Endodermal cell (in vitro differentiated cells): ENCODE measurements around the gene BSCL2. TPM values are rescaled to one million over a fixed set of nuclear protein-coding genes. Genes with fewer than 3 reads are reported as not detected.

Experiments used
- DNase-seq: peaks from one replicate; pipeline ENCODE4 v3.0.0-alpha.2; 2017
- H3K27ac ChIP-seq: 2 replicates; pipeline ENCODE4 v1.5.1; 2013; ENCODE audit warnings: mild to moderate bottlenecking, low read depth, low read length, moderate library complexity
- H3K27me3 ChIP-seq: 2 replicates; pipeline ENCODE4 v1.6.1; 2013; ENCODE audit warnings: mild to moderate bottlenecking, low read length, moderate library complexity; ENCODE audit not compliant: insufficient read depth, control insufficient read depth, poor library complexity, severe bottlenecking
- H3K36me3 ChIP-seq: 2 replicates; pipeline ENCODE4 v1.7.0; 2013; ENCODE audit warnings: mild to moderate bottlenecking, low read length, moderate library complexity; ENCODE audit not compliant: control insufficient read depth, insufficient read depth
- H3K4me1 ChIP-seq: one replicate; pipeline ENCODE4 v1.7.0; 2013; ENCODE audit warnings: low read length; ENCODE audit not compliant: control insufficient read depth, insufficient read depth
- H3K4me3 ChIP-seq: 2 replicates; pipeline ENCODE4 v1.5.1; 2013; ENCODE audit warnings: mild to moderate bottlenecking, low read length, moderate library complexity
- H3K9ac ChIP-seq: 2 replicates; pipeline ENCODE4 v1.6.1; 2013; ENCODE audit warnings: mild to moderate bottlenecking, low read length, moderate library complexity; ENCODE audit not compliant: poor library complexity, severe bottlenecking; ENCODE audit errors: extremely low read depth
- H3K9me3 ChIP-seq: 2 replicates; pipeline ENCODE4 v1.6.1; 2013; ENCODE audit warnings: mild to moderate bottlenecking, low read length, moderate library complexity; ENCODE audit not compliant: control insufficient read depth
- H3K27ac Mint-ChIP-seq: 2 replicates; pipeline ENCODE4 v1.8.0; 2020; ENCODE audit warnings: mixed read lengths
- H3K27me3 Mint-ChIP-seq: 2 replicates; pipeline ENCODE4 v1.8.0; 2021; ENCODE audit warnings: mild to moderate bottlenecking, mixed read lengths; ENCODE audit not compliant: insufficient read depth
- H3K36me3 Mint-ChIP-seq: 2 replicates; pipeline ENCODE4 v1.8.0; 2020; ENCODE audit warnings: low read depth, mixed read lengths
- H3K4me1 Mint-ChIP-seq: 2 replicates; pipeline ENCODE4 v1.8.0; 2020; ENCODE audit warnings: mixed read lengths
- H3K4me3 Mint-ChIP-seq: 2 replicates; pipeline ENCODE4 v1.8.0; 2020; ENCODE audit warnings: mild to moderate bottlenecking, moderate library complexity, mixed read lengths
- H3K9me3 Mint-ChIP-seq: 2 replicates; pipeline ENCODE4 v1.8.0; 2020; ENCODE audit warnings: mild to moderate bottlenecking, mixed read lengths
- WGBS, 2 experiments: methylation state at CpG; one replicate each; pipeline versions ENCODE4 v1.1.5 to v1.1.7; 2013; ENCODE audit warnings: missing lambda C conversion rate in 2 of 2, mixed read lengths in 1 of 2; ENCODE audit not compliant: insufficient coverage in 1 of 2, insufficient read length in 1 of 2; 5-methylcytosine and 5-hydroxymethylcytosine counted together
- long read RNA-seq, 4 experiments: library from polyadenylated mRNA in 2 of 4; library from RNA in 1 of 4; library from capped mRNA in 1 of 4; stranded (forward) in 3 of 4; unstranded in 1 of 4; transcript quantifications; one replicate each; pipeline ENCODE4 v2.0.0, GENCODE V29; 2020 to 2021; ENCODE audit warnings: inconsistent platforms in 1 of 4
- polyA plus RNA-seq, 2 experiments: library from polyadenylated mRNA; stranded (reverse); fragments of 50-300 nt; gene quantifications; one replicate each; pipeline ENCODE4 v1.2.3, GENCODE V29; 2013
- total RNA-seq, 2 donors: library from RNA; stranded (reverse); fragmentation: NEBNext Ultra II Directional in 1 of 2; extraction: Animal tissue kit (Norgen Biotek cat#: 25700) in 1 of 2; gene quantifications; 2 replicates in 1 of 2; 3 replicates in 1 of 2; pipeline ENCODE4 v1.2.1, GENCODE V29; 2021
- TF ChIP-seq, protein P1 (sequence below): fragments of 200-600 bp; sonication (generic); conservative IDR thresholded peaks from 2 replicates; pipeline ENCODE4 v1.5.0; 2021; ENCODE audit warnings: antibody characterized with exemption, mild to moderate bottlenecking

Gene BSCL2
- total RNA-seq = 10 to 100 TPM; 68.6 to 77.2 TPM
- polyA plus RNA-seq (2013, experiment 1 of 2) = 132 TPM
- polyA plus RNA-seq (2013, experiment 2 of 2) = 108 TPM
- long read RNA-seq, experiment 1, transcript BSCL2-203 (11 exons, 1,683 nt) = minor isoform, 7 of 30 reads
- long read RNA-seq, experiment 1, transcript BSCL2-207 (11 exons, 1,516 nt) = major isoform, 8 of 30 reads
- long read RNA-seq, experiment 1, partial matches to known transcripts = 3 of 30 reads
- long read RNA-seq, experiment 1, other reads (novel, unspliced or antisense) = 7 of 30 reads
- long read RNA-seq, experiment 2, transcript BSCL2-210 (11 exons, 1,440 nt) = minor isoform, 5 of 74 reads
- long read RNA-seq, experiment 2, transcript BSCL2-207 (11 exons, 1,516 nt) = major isoform, 39 of 74 reads
- long read RNA-seq, experiment 2, transcript BSCL2-203 (11 exons, 1,683 nt) = minor isoform, 7 of 74 reads
- long read RNA-seq, experiment 2, partial matches to known transcripts = 2 of 74 reads
- long read RNA-seq, experiment 2, other reads (novel, unspliced or antisense) = 17 of 74 reads
- long read RNA-seq, experiment 3, transcript BSCL2-210 (11 exons, 1,440 nt) = minor isoform, 10 of 329 reads
- long read RNA-seq, experiment 3, transcript BSCL2-203 (11 exons, 1,683 nt) = major isoform, 127 of 329 reads
- long read RNA-seq, experiment 3, transcript BSCL2-205 (11 exons, 1,693 nt) = minor isoform, 11 of 329 reads
- long read RNA-seq, experiment 3, transcript BSCL2-207 (11 exons, 1,516 nt) = minor isoform, 117 of 329 reads
- long read RNA-seq, experiment 3, partial matches to known transcripts = 4 of 329 reads
- long read RNA-seq, experiment 3, other reads (novel, unspliced or antisense) = 58 of 329 reads
- long read RNA-seq, experiment 4, transcript BSCL2-203 (11 exons, 1,683 nt) = minor isoform, 21 of 207 reads
- long read RNA-seq, experiment 4, transcript BSCL2-205 (11 exons, 1,693 nt) = minor isoform, 5 of 207 reads
- long read RNA-seq, experiment 4, transcript BSCL2-207 (11 exons, 1,516 nt) = major isoform, 113 of 207 reads
- long read RNA-seq, experiment 4, transcript BSCL2-210 (11 exons, 1,440 nt) = minor isoform, 22 of 207 reads
- long read RNA-seq, experiment 4, partial matches to known transcripts = 12 of 207 reads
- long read RNA-seq, experiment 4, other reads (novel, unspliced or antisense) = 32 of 207 reads

DNA sequence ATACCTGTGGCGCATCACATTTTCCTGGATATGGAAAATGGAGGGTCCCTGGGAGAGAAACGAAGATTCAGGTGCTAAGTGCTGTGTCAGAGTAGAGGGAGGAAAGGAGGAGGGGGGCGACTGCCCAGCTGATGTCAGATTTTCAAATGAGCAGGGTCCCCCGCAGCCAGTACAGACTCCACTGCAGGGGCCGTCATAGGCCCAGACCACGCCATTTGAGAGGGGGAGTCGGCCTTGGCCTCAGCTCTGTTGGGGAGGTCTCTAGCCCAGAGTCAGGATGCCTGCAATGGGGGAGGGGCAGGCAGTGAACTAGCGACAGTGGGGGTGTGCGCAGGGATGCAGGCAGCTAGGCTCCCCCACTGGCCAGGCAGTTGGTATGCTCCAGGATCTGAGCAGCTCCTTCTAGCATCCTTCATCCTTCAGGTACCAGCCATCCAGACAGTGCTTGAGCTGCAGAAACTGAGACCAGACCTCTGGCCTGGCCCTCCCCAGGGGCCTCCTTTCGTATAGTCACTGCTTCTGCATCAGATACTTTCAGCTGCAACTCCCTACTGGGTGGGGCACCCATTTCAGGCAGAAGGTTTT is at the start of gene BSCL2, which contains the start of gene GNG3:
BSCL2 (minus strand) TSS at position 148 of the 585 bp plus-strand sequence. CDS start 229 bp downstream, outside the sequence.
GNG3 (plus strand) TSS at position 400 of the 585 bp plus-strand sequence. CDS start 620 bp downstream, outside the sequence.
- no peaks in the 10 kb centered on the region for H3K9me3 Mint-ChIP-seq
- peak within 1 kb of the TSS; percentile 83 for H3K4me3 Mint-ChIP-seq
- H3K27me3 Mint-ChIP-seq = no peaks in the 10 kb centered on the region
- TF ChIP-seq, protein P1, sequence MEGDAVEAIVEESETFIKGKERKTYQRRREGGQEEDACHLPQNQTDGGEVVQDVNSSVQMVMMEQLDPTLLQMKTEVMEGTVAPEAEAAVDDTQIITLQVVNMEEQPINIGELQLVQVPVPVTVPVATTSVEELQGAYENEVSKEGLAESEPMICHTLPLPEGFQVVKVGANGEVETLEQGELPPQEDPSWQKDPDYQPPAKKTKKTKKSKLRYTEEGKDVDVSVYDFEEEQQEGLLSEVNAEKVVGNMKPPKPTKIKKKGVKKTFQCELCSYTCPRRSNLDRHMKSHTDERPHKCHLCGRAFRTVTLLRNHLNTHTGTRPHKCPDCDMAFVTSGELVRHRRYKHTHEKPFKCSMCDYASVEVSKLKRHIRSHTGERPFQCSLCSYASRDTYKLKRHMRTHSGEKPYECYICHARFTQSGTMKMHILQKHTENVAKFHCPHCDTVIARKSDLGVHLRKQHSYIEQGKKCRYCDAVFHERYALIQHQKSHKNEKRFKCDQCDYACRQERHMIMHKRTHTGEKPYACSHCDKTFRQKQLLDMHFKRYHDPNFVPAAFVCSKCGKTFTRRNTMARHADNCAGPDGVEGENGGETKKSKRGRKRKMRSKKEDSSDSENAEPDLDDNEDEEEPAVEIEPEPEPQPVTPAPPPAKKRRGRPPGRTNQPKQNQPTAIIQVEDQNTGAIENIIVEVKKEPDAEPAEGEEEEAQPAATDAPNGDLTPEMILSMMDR = no peak
- peaks cover 40% of the 10 kb centered on the region for H3K4me1 Mint-ChIP-seq
- Histone ChIP-seq H3K27me3 (no peaks in the 10 kb centered on the region), H3K36me3 (peaks cover 52% of the 10 kb centered on the region), H3K4me3 (peak within 1 kb of the TSS; percentile 97), H3K9me3 (no peaks in the 10 kb centered on the region), H3K27ac (peak within 1 kb of the TSS; percentile 81), H3K4me1 (peaks cover 27% of the 10 kb centered on the region), H3K9ac (peak within 1 kb of the TSS; percentile 48)
- peaks cover 25% of the 10 kb centered on the region for H3K36me3 Mint-ChIP-seq
- H3K27ac Mint-ChIP-seq = peak within 1 kb of the TSS; percentile 97
- peak; percentile 99 for DNase-seq
- WGBS, 2 experiments = 29 to 38% methylated on average over 8 to 9 of the region's 10 CpGs

DNA sequence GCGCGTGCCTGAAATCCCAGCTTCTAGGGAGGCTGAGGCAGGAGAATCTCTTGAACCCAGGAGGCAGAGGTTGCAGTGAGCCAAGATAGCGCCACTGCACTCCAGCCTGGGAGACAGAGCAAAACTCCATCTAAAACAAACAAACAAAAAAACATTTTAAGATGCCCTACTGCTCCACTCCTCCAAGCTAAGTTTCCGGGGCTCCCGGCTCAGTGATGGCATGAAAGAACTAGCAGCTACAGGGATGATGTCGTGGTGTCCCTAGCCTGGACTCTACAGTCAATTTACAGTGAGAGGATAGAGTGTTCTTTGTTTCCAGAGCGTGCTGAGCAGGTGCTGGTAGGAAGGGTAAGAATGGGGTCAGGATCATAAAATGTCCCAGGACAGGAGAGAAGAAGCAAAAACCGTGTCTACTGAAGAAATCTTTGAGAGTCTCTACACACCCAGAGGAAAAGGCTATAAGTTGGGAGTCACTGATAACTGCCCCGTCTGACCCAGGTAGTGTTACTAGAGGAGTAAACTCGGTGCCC is 47.9 kb upstream of the BSCL2 start:
- no peak overlapping the region for H3K4me3 ChIP-seq
- peak overlapping the region; percentile 96 for H3K4me3 Mint-ChIP-seq
- peaks cover 14% of the 10 kb centered on the region for H3K36me3 Mint-ChIP-seq
- H3K9me3 Mint-ChIP-seq = no peaks in the 10 kb centered on the region
- peaks cover 18% of the 10 kb centered on the region for H3K4me1 Mint-ChIP-seq
- H3K9ac ChIP-seq = no peak overlapping the region
- H3K9me3 ChIP-seq = no peaks in the 10 kb centered on the region
- no peak for DNase-seq
- H3K27me3 Mint-ChIP-seq = no peaks in the 10 kb centered on the region
- H3K27me3 ChIP-seq = no peaks in the 10 kb centered on the region
- peaks cover 4% of the 10 kb centered on the region for H3K4me1 ChIP-seq
- H3K36me3 ChIP-seq = peaks cover 11% of the 10 kb centered on the region
- TF ChIP-seq, protein P1 = no peak
- H3K27ac ChIP-seq = no peak overlapping the region
- no peak overlapping the region for H3K27ac Mint-ChIP-seq
- WGBS, 2 experiments = 89 to 94% methylated on average over 9 to 10 of the region's 10 CpGs
